Nephron progenitor cell (in vitro differentiated cells): ENCODE measurements around the gene PRR33.

Source experiments
- DNase-seq: peaks from one replicate; pipeline ENCODE4 v3.0.0; 2021
- H3K27ac Mint-ChIP-seq: 2 replicates; pipeline ENCODE4 v1.8.0; 2021; ENCODE audit warnings: mild to moderate bottlenecking, moderate library complexity, mixed read lengths
- H3K27me3 Mint-ChIP-seq: 2 replicates; pipeline ENCODE4 v1.8.0; 2021; ENCODE audit warnings: mild to moderate bottlenecking, low read depth, mixed read lengths; ENCODE audit not compliant: poor library complexity
- H3K36me3 Mint-ChIP-seq: 2 replicates; pipeline ENCODE4 v1.8.0; 2021; ENCODE audit warnings: low read depth, mixed read lengths
- H3K4me1 Mint-ChIP-seq: 2 replicates; pipeline ENCODE4 v1.8.0; 2021; ENCODE audit warnings: mixed read lengths
- H3K4me3 Mint-ChIP-seq: 2 replicates; pipeline ENCODE4 v1.8.0; 2021; ENCODE audit warnings: mild to moderate bottlenecking, moderate library complexity, mixed read lengths
- H3K9me3 Mint-ChIP-seq: 2 replicates; pipeline ENCODE4 v1.8.0; 2021; ENCODE audit warnings: mild to moderate bottlenecking, moderate library complexity, mixed read lengths
- TF ChIP-seq, protein P1 (sequence below): fragments of 200-600 bp; sonication (generic); IDR thresholded peaks from 2 replicates; pipeline ENCODE4 v1.5.0; 2021; ENCODE audit warnings: antibody characterized with exemption

PRR33 gene

GRCh38 chr11:1869427-1870325, 22.0 kb downstream of the PRR33 start:
- DNase-seq = no peak
- H3K4me3 Mint-ChIP-seq = no peak overlapping the region

DNA sequence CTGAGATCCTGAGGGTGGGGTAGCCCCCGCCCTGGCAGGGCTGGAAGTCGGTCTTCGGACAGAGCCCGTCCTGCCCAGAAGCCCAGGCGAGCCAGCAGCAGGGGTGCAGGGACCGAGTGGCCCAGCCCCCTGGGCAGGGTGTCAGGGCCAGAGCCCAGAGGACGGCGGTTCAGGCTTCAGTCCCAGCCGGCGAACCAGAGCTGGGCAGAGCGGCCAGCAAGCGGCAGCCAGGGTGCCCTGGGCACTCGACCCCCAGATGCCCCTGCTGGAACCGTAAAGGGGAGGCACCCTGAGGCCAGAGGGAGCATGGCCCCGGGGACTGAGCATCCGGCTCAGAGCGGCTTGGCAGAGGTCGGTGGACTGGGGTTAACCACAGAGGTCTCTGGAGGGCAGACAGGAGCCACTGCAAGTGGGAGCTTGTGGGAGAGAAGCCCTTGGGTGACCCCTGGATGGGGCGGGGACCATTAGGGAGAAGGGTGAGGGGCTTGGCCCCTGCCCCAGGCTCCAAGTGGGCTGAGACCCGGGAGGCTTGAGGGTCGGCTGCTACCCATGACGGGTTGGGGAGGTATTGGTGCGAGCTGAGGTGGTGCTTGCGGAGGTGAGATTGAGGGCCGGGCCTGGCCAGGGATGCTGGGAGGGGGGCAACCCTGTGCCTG, 22.9 kb downstream of the PRR33 start:
- no peak for DNase-seq
- TF ChIP-seq, protein P1, sequence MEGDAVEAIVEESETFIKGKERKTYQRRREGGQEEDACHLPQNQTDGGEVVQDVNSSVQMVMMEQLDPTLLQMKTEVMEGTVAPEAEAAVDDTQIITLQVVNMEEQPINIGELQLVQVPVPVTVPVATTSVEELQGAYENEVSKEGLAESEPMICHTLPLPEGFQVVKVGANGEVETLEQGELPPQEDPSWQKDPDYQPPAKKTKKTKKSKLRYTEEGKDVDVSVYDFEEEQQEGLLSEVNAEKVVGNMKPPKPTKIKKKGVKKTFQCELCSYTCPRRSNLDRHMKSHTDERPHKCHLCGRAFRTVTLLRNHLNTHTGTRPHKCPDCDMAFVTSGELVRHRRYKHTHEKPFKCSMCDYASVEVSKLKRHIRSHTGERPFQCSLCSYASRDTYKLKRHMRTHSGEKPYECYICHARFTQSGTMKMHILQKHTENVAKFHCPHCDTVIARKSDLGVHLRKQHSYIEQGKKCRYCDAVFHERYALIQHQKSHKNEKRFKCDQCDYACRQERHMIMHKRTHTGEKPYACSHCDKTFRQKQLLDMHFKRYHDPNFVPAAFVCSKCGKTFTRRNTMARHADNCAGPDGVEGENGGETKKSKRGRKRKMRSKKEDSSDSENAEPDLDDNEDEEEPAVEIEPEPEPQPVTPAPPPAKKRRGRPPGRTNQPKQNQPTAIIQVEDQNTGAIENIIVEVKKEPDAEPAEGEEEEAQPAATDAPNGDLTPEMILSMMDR = no peak
- H3K27me3 Mint-ChIP-seq = peaks cover 30% of the 10 kb centered on the region
- H3K9me3 Mint-ChIP-seq = no peaks in the 10 kb centered on the region
- no peak overlapping the region for H3K27ac Mint-ChIP-seq
- peaks cover 40% of the 10 kb centered on the region for H3K4me1 Mint-ChIP-seq
- H3K36me3 Mint-ChIP-seq = no peaks in the 10 kb centered on the region
- no peak overlapping the region for H3K4me3 Mint-ChIP-seq

More at GRCh38 chr11:1869427-1870325, 22.0 kb downstream of the PRR33 start:
- TF ChIP-seq, protein P1 = no peak
- Mint-ChIP-seq H3K27ac (no peak overlapping the region), H3K36me3 (no peaks in the 10 kb centered on the region), H3K9me3 (no peaks in the 10 kb centered on the region), H3K4me1 (peaks cover 41% of the 10 kb centered on the region), H3K27me3 (peaks cover 30% of the 10 kb centered on the region)

GRCh38 chr11:1868056-1868635, 23.5 kb downstream of the PRR33 start:
- TF ChIP-seq, protein P1 = no peak
- no peak for DNase-seq
- no peaks in the 10 kb centered on the region for H3K9me3 Mint-ChIP-seq
- H3K4me1 Mint-ChIP-seq = peaks cover 34% of the 10 kb centered on the region
- H3K36me3 Mint-ChIP-seq = no peaks in the 10 kb centered on the region
- peaks cover 27% of the 10 kb centered on the region for H3K27me3 Mint-ChIP-seq
- no peak overlapping the region for H3K4me3 Mint-ChIP-seq
- no peak overlapping the region for H3K27ac Mint-ChIP-seq

DNA sequence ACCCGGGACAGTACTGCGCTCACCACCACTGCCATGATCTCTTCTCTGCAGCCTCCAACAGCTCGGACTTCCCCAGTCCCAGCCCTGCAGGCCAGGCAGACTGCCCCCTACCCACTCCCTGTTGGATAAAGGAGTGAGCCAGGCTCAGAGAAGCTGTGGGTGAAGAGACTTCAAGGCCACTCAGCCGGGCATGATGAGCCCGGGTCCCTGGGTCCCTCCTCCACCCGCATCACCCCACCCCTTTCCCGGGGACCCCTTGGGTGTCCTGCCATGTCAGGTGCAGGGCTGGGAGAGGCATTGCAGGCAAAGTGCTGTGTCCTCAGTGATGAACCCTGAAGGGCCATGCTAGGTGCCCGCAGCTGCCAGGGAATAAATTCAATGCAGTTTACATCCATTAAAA, 24.3 kb downstream of the PRR33 start:
- H3K4me1 Mint-ChIP-seq = peaks cover 27% of the 10 kb centered on the region
- H3K36me3 Mint-ChIP-seq = no peaks in the 10 kb centered on the region
- no peak for DNase-seq
- TF ChIP-seq, protein P1 = no peak
- H3K27me3 Mint-ChIP-seq = peaks cover 29% of the 10 kb centered on the region
- H3K4me3 Mint-ChIP-seq = no peak overlapping the region
- H3K27ac Mint-ChIP-seq = no peak overlapping the region
- H3K9me3 Mint-ChIP-seq = no peaks in the 10 kb centered on the region

GRCh38 chr11:1866776-1867175, 24.9 kb downstream of the PRR33 start:
- Mint-ChIP-seq H3K4me1 (peaks cover 26% of the 10 kb centered on the region), H3K36me3 (no peaks in the 10 kb centered on the region), H3K27me3 (peaks cover 29% of the 10 kb centered on the region), H3K27ac (no peak overlapping the region), H3K4me3 (no peak overlapping the region), H3K9me3 (no peaks in the 10 kb centered on the region)
- no peak for DNase-seq
- TF ChIP-seq, protein P1 = no peak
